ENCODE measurements around the gene RAB43.
"Not testable (repeated sequence)": the region's sequence is repeated elsewhere in the genome, so short reads cannot be mapped to it uniquely, and the experiment has no call there.

The RAB43 gene

GRCh38 chr3:129088312-129088711 lies 33.3 kb downstream of the RAB43 start:
- not testable (repeated sequence) for DNase-seq (ENCODE audit: low spot score)

- not testable (repeated sequence) for DNase-seq (ENCODE audit: low spot score)
These were observed 33.7 kb downstream of the RAB43 start for GRCh38 chr3:129087904-129088303.

- DNase-seq (ENCODE audit: low spot score), result no peak
These were observed 34.4 kb downstream of the RAB43 start for GRCh38 chr3:129087138-129087702.

- no peak for DNase-seq (ENCODE audit: low spot score)
These were observed 35.8 kb downstream of the RAB43 start for GRCh38 chr3:129085818-129086217.

GRCh38 chr3:129085165-129085715 lies 36.4 kb downstream of the RAB43 start:
- DNase-seq (ENCODE audit: low spot score), result no peak

GRCh38 chr3:129084501-129084900 lies 37.1 kb downstream of the RAB43 start:
- DNase-seq (ENCODE audit: low spot score), result no peak

- no peak for DNase-seq (ENCODE audit: low spot score)
These were observed 39.6 kb downstream of the RAB43 start for GRCh38 chr3:129082026-129082425.

GRCh38 chr3:129081503-129081902 lies 40.1 kb downstream of the RAB43 start:
- no peak for DNase-seq (ENCODE audit: low spot score)

- no peak for DNase-seq (ENCODE audit: low spot score)
These were observed 43.1 kb downstream of the RAB43 start for GRCh38 chr3:129078510-129078909.

GRCh38 chr3:129077222-129077621 lies 44.4 kb downstream of the RAB43 start:
- DNase-seq (ENCODE audit: low spot score), result no peak

GRCh38 chr3:129070086-129070885 lies 51.3 kb downstream of the RAB43 start:
- DNase-seq (ENCODE audit: low spot score), result no peak

- DNase-seq (ENCODE audit: low spot score), result not testable (repeated sequence)
These were observed 52.1 kb downstream of the RAB43 start for GRCh38 chr3:129069313-129070085.

GRCh38 chr3:129068291-129068886 lies 53.2 kb downstream of the RAB43 start:
- DNase-seq (ENCODE audit: low spot score), result no peak

- not testable (repeated sequence) for DNase-seq (ENCODE audit: low spot score)
These were observed 53.9 kb downstream of the RAB43 start for GRCh38 chr3:129067719-129068118.

- DNase-seq (ENCODE audit: low spot score), result no peak
These were observed 55.9 kb downstream of the RAB43 start for GRCh38 chr3:129065720-129066073.

- DNase-seq (ENCODE audit: low spot score), result no peak
These were observed 56.4 kb downstream of the RAB43 start for GRCh38 chr3:129065016-129065719.

GRCh38 chr3:129063841-129064482 lies 57.6 kb downstream of the RAB43 start:
- no peak for DNase-seq (ENCODE audit: low spot score)

- no peak for DNase-seq (ENCODE audit: low spot score)
These were observed 58.4 kb downstream of the RAB43 start for GRCh38 chr3:129063091-129063640.

GRCh38 chr3:129061888-129062834 lies 59.4 kb downstream of the RAB43 start:
- DNase-seq (ENCODE audit: low spot score), result no peak
